Caco-2 (cell line): ENCODE results near the gene DRD4. TPM values are rescaled to one million over a fixed set of nuclear protein-coding genes. Genes with fewer than 3 reads are reported as not detected.
"Not testable (repeated sequence)": the region's sequence is repeated elsewhere in the genome, so short reads cannot be mapped to it uniquely, and the experiment has no call there.

Source experiments
- BruUV-seq: library from RNA; stranded (reverse); fragments of 400-500 nt; replicated peaks from 2 replicates; lab custom pipeline; 2021; lab: Mats Ljungman, UMichigan
- CTCF ChIA-PET: fragments of 300-600 bp; sonication (Branson Sonifier 250); formaldehyde crosslinking; loops from one replicate; lab custom pipeline; 2022; ENCODE audit warnings: antibody characterized with exemption; lab: Charles Lee
- POLR2A ChIA-PET: fragments of 300-600 bp; sonication (Branson Sonifier 250); formaldehyde crosslinking; loops from one replicate; lab custom pipeline; 2022; ENCODE audit warnings: antibody characterized with exemption; lab: Charles Lee
- DNase-seq, 2 experiments: peaks; one replicate each; pipeline versions ENCODE4 v3.0.0 to v3.0.0-alpha.2; 2020 to 2022
- H3K27me3 ChIP-seq: replicated peaks from 2 replicates; pipeline ENCODE4 v1.6.0; 2011; ENCODE audit warnings: low read length; ENCODE audit not compliant: control insufficient read depth, insufficient read depth
- H3K36me3 ChIP-seq: 2 replicates; pipeline ENCODE4 v1.5.1; 2011; ENCODE audit warnings: low read length; ENCODE audit not compliant: control insufficient read depth, insufficient read depth
- H3K4me1 ChIP-seq: fragments of 250-450 bp; sonication (Bioruptor Pico); 2 replicates; pipeline ENCODE4 v1.5.1; 2020; ENCODE audit warnings: mild to moderate bottlenecking
- H3K4me3 ChIP-seq: 2 replicates; pipeline ENCODE4 v1.5.1; 2011; ENCODE audit warnings: low read depth, mild to moderate bottlenecking, control low read depth, low read length
- H3K9me3 ChIP-seq: fragments of 250-450 bp; sonication (Bioruptor Pico); 2 replicates; pipeline ENCODE4 v1.5.1; 2020; ENCODE audit warnings: mild to moderate bottlenecking, moderate library complexity
- H3K27ac Mint-ChIP-seq: one replicate; pipeline ENCODE4 v1.8.0; 2022; ENCODE audit warnings: mixed read lengths; ENCODE audit not compliant: unreplicated experiment
- H3K27me3 Mint-ChIP-seq: one replicate; pipeline ENCODE4 v1.8.0; 2022; ENCODE audit warnings: mixed read lengths; ENCODE audit not compliant: insufficient read depth, unreplicated experiment
- H3K36me3 Mint-ChIP-seq: one replicate; pipeline ENCODE4 v1.8.0; 2022; ENCODE audit warnings: mild to moderate bottlenecking, mixed read lengths; ENCODE audit not compliant: insufficient read depth, unreplicated experiment
- H3K4me1 Mint-ChIP-seq: one replicate; pipeline ENCODE4 v1.8.0; 2022; ENCODE audit warnings: low read depth, mixed read lengths; ENCODE audit not compliant: unreplicated experiment
- H3K4me3 Mint-ChIP-seq: one replicate; pipeline ENCODE4 v1.8.0; 2022; ENCODE audit warnings: mild to moderate bottlenecking, moderate library complexity, mixed read lengths; ENCODE audit not compliant: unreplicated experiment
- H3K9me3 Mint-ChIP-seq: one replicate; pipeline ENCODE4 v1.8.0; 2022; ENCODE audit warnings: mixed read lengths; ENCODE audit not compliant: unreplicated experiment
- intact Hi-C: fragments of 100-400 bp; cut with micrococcal nuclease; formaldehyde crosslinking; loops from one replicate; pipeline ENCODE4 v1.10.0; 2022; ENCODE audit not compliant: unreplicated experiment
- total RNA-seq: library from RNA; stranded (reverse); gene quantifications from 2 replicates; pipeline ENCODE4 v1.2.3, GENCODE V29; 2022
- TF ChIP-seq, protein P1 (sequence below), 2 experiments: fragments of 200-600 bp in 1 of 2; IDR thresholded peaks; 1 replicate in 1 of 2; 2 replicates in 1 of 2; pipeline versions ENCODE4 v1.5.1 to v1.8.0; 2011 to 2022; ENCODE audit warnings: antibody characterized with exemption in 1 of 2, control low read depth in 1 of 2, inconsistent platforms in 1 of 2, low read depth in 1 of 2, low read length in 1 of 2, mild to moderate bottlenecking in 1 of 2, moderate library complexity in 1 of 2; ENCODE audit not compliant: insufficient read depth in 1 of 2, severe bottlenecking in 1 of 2, unreplicated experiment in 1 of 2

DRD4 gene
- total RNA-seq, 1 experiment from 2014 or later: 1.0 TPM

DNA sequence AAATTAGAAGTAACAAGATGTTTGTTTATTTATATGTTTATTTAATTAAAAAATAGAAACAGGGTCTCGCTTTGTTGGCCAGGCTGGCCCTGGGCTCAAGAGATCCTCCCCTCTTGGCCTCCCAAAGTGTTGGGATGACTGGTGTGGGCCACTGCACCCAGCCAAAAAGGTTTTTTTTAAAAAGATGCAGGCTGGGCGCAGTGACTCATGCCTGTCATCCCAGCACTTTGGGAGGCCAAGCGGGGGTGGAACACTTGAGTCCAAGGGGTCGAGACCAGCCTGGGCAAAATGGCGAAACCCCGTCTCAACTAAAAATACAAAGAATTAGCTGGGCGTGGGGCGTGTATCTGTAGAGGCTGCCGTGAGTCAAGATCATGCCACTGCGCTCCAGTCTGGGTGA lies 13.4 kb downstream of the DRD4 start:
- intact Hi-C loops: no loop called here
- POLR2A ChIA-PET: no interaction called here
- no peak for DNase-seq
- H3K4me3 Mint-ChIP-seq: no peak overlapping the region
- CTCF ChIA-PET: no interaction called here
- TF ChIP-seq, protein P1, sequence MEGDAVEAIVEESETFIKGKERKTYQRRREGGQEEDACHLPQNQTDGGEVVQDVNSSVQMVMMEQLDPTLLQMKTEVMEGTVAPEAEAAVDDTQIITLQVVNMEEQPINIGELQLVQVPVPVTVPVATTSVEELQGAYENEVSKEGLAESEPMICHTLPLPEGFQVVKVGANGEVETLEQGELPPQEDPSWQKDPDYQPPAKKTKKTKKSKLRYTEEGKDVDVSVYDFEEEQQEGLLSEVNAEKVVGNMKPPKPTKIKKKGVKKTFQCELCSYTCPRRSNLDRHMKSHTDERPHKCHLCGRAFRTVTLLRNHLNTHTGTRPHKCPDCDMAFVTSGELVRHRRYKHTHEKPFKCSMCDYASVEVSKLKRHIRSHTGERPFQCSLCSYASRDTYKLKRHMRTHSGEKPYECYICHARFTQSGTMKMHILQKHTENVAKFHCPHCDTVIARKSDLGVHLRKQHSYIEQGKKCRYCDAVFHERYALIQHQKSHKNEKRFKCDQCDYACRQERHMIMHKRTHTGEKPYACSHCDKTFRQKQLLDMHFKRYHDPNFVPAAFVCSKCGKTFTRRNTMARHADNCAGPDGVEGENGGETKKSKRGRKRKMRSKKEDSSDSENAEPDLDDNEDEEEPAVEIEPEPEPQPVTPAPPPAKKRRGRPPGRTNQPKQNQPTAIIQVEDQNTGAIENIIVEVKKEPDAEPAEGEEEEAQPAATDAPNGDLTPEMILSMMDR (IDR thresholded peaks at IDR 0.05; ENCODE audit: insufficient read depth in 1 of 2, low read depth in 1 of 2, low read length in 1 of 2, severe bottlenecking in 1 of 2, unreplicated experiment in 1 of 2): no peak
- H3K27ac Mint-ChIP-seq: no peak overlapping the region
- H3K36me3 Mint-ChIP-seq: peaks cover 72% of the 10 kb centered on the region
- H3K36me3 ChIP-seq: peaks cover 2% of the 10 kb centered on the region
- H3K4me1 Mint-ChIP-seq: no peaks in the 10 kb centered on the region
- no peaks in the 10 kb centered on the region for H3K27me3 Mint-ChIP-seq
- H3K9me3 Mint-ChIP-seq: no peaks in the 10 kb centered on the region
- no peaks in the 10 kb centered on the region for H3K27me3 ChIP-seq
- no peak overlapping the region for H3K4me3 ChIP-seq
- H3K9me3 ChIP-seq: no peaks in the 10 kb centered on the region; the same call in 1 of the 2 replicates
- H3K4me1 ChIP-seq: peaks cover 13% of the 10 kb centered on the region
- BruUV-seq: no TSS peak

GRCh38 chr11:653136-653535 lies 16.1 kb downstream of the DRD4 start:
- H3K4me3 Mint-ChIP-seq, H3K27me3 Mint-ChIP-seq, H3K9me3 Mint-ChIP-seq, DNase-seq, intact Hi-C loops, H3K9me3 ChIP-seq, H3K4me3 ChIP-seq, H3K36me3 ChIP-seq, BruUV-seq, POLR2A ChIA-PET, H3K4me1 Mint-ChIP-seq, H3K27ac Mint-ChIP-seq, H3K27me3 ChIP-seq, CTCF ChIA-PET: not testable (repeated sequence)
- H3K4me1 ChIP-seq: peaks cover 13% of the 10 kb centered on the region
- H3K36me3 Mint-ChIP-seq: peaks cover 63% of the 10 kb centered on the region

- H3K4me1 ChIP-seq: peaks cover 13% of the 10 kb centered on the region
- BruUV-seq: no TSS peak
- H3K9me3 ChIP-seq: no peaks in the 10 kb centered on the region; the same call in 1 of the 2 replicates
- H3K4me3 ChIP-seq: no peak overlapping the region
- TF ChIP-seq, protein P1 (IDR thresholded peaks at IDR 0.05; ENCODE audit: insufficient read depth in 1 of 2, low read depth in 1 of 2, low read length in 1 of 2, severe bottlenecking in 1 of 2, unreplicated experiment in 1 of 2): no peak
- ChIA-PET CTCF (no interaction called here), POLR2A (no interaction called here)
- H3K27me3 ChIP-seq: no peaks in the 10 kb centered on the region
- no peaks in the 10 kb centered on the region for H3K27me3 Mint-ChIP-seq
- H3K9me3 Mint-ChIP-seq: no peaks in the 10 kb centered on the region
- intact Hi-C loops: no loop called here
- no peak for DNase-seq
- peaks cover 63% of the 10 kb centered on the region for H3K36me3 Mint-ChIP-seq
- peaks cover 5% of the 10 kb centered on the region for H3K4me1 Mint-ChIP-seq
- peaks cover 3% of the 10 kb centered on the region for H3K36me3 ChIP-seq
- no peak overlapping the region for H3K4me3 Mint-ChIP-seq
- no peak overlapping the region for H3K27ac Mint-ChIP-seq
Observed at GRCh38 chr11:653837-654236, 16.8 kb downstream of the DRD4 start.

GRCh38 chr11:654444-654843 lies 17.4 kb downstream of the DRD4 start:
- H3K36me3 Mint-ChIP-seq: peaks cover 57% of the 10 kb centered on the region
- DNase-seq, H3K4me3 Mint-ChIP-seq, POLR2A ChIA-PET, H3K9me3 Mint-ChIP-seq, H3K27ac Mint-ChIP-seq, H3K27me3 Mint-ChIP-seq, H3K4me3 ChIP-seq, BruUV-seq, intact Hi-C loops, H3K27me3 ChIP-seq, H3K9me3 ChIP-seq, H3K36me3 ChIP-seq, H3K4me1 Mint-ChIP-seq, CTCF ChIA-PET: not testable (repeated sequence)
- peaks cover 13% of the 10 kb centered on the region for H3K4me1 ChIP-seq
